GM23248 (cell line): Measurements from ENCODE around the gene SLC5A10. TPM values are rescaled to one million over a fixed set of nuclear protein-coding genes. Genes with fewer than 3 reads are reported as not detected.
"Not testable (repeated sequence)": the region's sequence is repeated elsewhere in the genome, so short reads cannot be mapped to it uniquely, and the experiment has no call there.

Source experiments
- DNase-seq: peaks from one replicate; pipeline ENCODE4 v3.0.0-alpha.2; 2015
- H2AFZ ChIP-seq: fragments of 200-600 bp; sonication (generic); 2 replicates; pipeline ENCODE4 v1.6.1; 2016; ENCODE audit warnings: antibody characterized with exemption
- H3F3A ChIP-seq: fragments of 200-600 bp; sonication (generic); 2 replicates; pipeline ENCODE4 v1.6.1; 2016; ENCODE audit warnings: mild to moderate bottlenecking, antibody characterized with exemption, mixed run types; ENCODE audit not compliant: insufficient read depth
- H3K27ac ChIP-seq: fragments of 200-600 bp; sonication (generic); 2 replicates; pipeline ENCODE4 v1.5.1; 2016; ENCODE audit warnings: mild to moderate bottlenecking
- H3K27me3 ChIP-seq: fragments of 200-600 bp; sonication (generic); replicated peaks from 2 replicates; pipeline ENCODE4 v1.6.1; 2016; ENCODE audit warnings: mild to moderate bottlenecking; ENCODE audit not compliant: insufficient read depth
- H3K36me3 ChIP-seq: fragments of 200-600 bp; sonication (generic); 2 replicates; pipeline ENCODE4 v1.6.1; 2016; ENCODE audit warnings: low read depth, mild to moderate bottlenecking
- H3K4me1 ChIP-seq: fragments of 200-600 bp; sonication (generic); 2 replicates; pipeline ENCODE4 v1.6.1; 2016; ENCODE audit warnings: mild to moderate bottlenecking; ENCODE audit not compliant: insufficient read depth
- H3K4me2 ChIP-seq: fragments of 200-600 bp; sonication (generic); one replicate; pipeline ENCODE4 v1.6.1; 2016; ENCODE audit warnings: mild to moderate bottlenecking; ENCODE audit not compliant: unreplicated experiment
- H3K4me3 ChIP-seq: fragments of 200-600 bp; sonication (generic); 2 replicates; pipeline ENCODE4 v1.5.1; 2016; ENCODE audit warnings: mild to moderate bottlenecking
- H3K79me2 ChIP-seq: fragments of 200-600 bp; sonication (generic); 2 replicates; pipeline ENCODE4 v1.6.1; 2016; ENCODE audit warnings: mild to moderate bottlenecking; ENCODE audit not compliant: insufficient read depth
- H3K9ac ChIP-seq: fragments of 200-600 bp; sonication (generic); 2 replicates; pipeline ENCODE4 v1.6.1; 2016; ENCODE audit warnings: mild to moderate bottlenecking
- H3K9me2 ChIP-seq: fragments of 200-600 bp; sonication (generic); 2 replicates; pipeline ENCODE4 v1.6.1; 2016; ENCODE audit warnings: mixed run types, mild to moderate bottlenecking, moderate library complexity; ENCODE audit not compliant: insufficient read depth
- H3K9me3 ChIP-seq: fragments of 200-600 bp; sonication (generic); one replicate; pipeline ENCODE4 v1.6.1; 2017; ENCODE audit warnings: low read depth
- H4K20me1 ChIP-seq: fragments of 200-600 bp; sonication (generic); 2 replicates; pipeline ENCODE4 v1.6.0; 2016; ENCODE audit not compliant: insufficient read depth
- EZH2 ChIP-seq: fragments of 200-600 bp; sonication (generic); IDR thresholded peaks from 2 replicates; pipeline ENCODE4 v1.6.1; 2018; ENCODE audit warnings: antibody characterized with exemption, mild to moderate bottlenecking; ENCODE audit not compliant: insufficient read depth, poor library complexity, severe bottlenecking
- EZH2phosphoT487 ChIP-seq: fragments of 200-600 bp; sonication (generic); IDR thresholded peaks from 2 replicates; pipeline ENCODE4 v1.6.1; 2018; ENCODE audit warnings: antibody characterized with exemption, moderate library complexity, mild to moderate bottlenecking, low read depth; ENCODE audit not compliant: insufficient read depth
- WGBS, 2 experiments: methylation state at CpG; one replicate each; pipeline ENCODE4 v1.1.6; 2015 to 2017; ENCODE audit warnings: low lambda C conversion rate in 2 of 2, low coverage in 1 of 2; ENCODE audit errors: missing lambda C conversion rate in 2 of 2; 5-methylcytosine and 5-hydroxymethylcytosine counted together
- in situ Hi-C: fragments of 300-500 bp; cut with MboI; formaldehyde crosslinking; loops from 2 replicates; pipeline ENCODE4 v1.15.0; 2020
- polyA plus RNA-seq: library from polyadenylated mRNA; unstranded; fragments of >200 nt; fragmentation: Nextera tagmentation; extraction: Ambion mirVana; gene quantifications from 2 replicates; pipeline ENCODE4 v1.2.1, GENCODE V29; 2016
- total RNA-seq: library from RNA; depleted of rRNA; stranded (reverse); fragments of >200 nt; shearing (Covaris generic); gene quantifications from 2 replicates; pipeline ENCODE4 v1.2.3, GENCODE V29; 2014

SLC5A10 gene
- total and polyA plus RNA-seq, 2 experiments from 2014 or later, result 0.10 TPM; not detected in 1

GRCh38 chr17:19022128-19022527 is 70.2 kb downstream of the SLC5A10 start:
- H3F3A ChIP-seq, result no peaks in the 10 kb centered on the region; the same call in 1 of the 2 replicates
- H3K9ac ChIP-seq, result no peak overlapping the region
- no peaks in the 10 kb centered on the region for H4K20me1 ChIP-seq
- H3K9me2 ChIP-seq, result no peaks in the 10 kb centered on the region
- H3K36me3 ChIP-seq, result no peaks in the 10 kb centered on the region
- in situ Hi-C loops, result no loop called here
- H3K9me3 ChIP-seq, result no peaks in the 10 kb centered on the region
- H3K27ac ChIP-seq, result no peak overlapping the region
- no peak for DNase-seq
- H3K79me2 ChIP-seq, result no peaks in the 10 kb centered on the region
- TF ChIP-seq EZH2phosphoT487 (no peak), EZH2 (no peak)
- no peaks in the 10 kb centered on the region for H3K27me3 ChIP-seq
- H2AFZ ChIP-seq, result no peak overlapping the region
- no peak overlapping the region for H3K4me2 ChIP-seq
- H3K4me1 ChIP-seq, result no peaks in the 10 kb centered on the region; the same call in 1 of the 2 replicates
- no peak overlapping the region for H3K4me3 ChIP-seq
- WGBS, 2 experiments, result 87 to 88% methylated on average over 5 of the region's 5 CpGs

- no peaks in the 10 kb centered on the region for H3K36me3 ChIP-seq
- no peaks in the 10 kb centered on the region for H3K9me2 ChIP-seq
- H3K4me3 ChIP-seq, result no peak overlapping the region
- no peak overlapping the region for H3K4me2 ChIP-seq
- no peak for DNase-seq
- no peak for TF ChIP-seq EZH2phosphoT487
- no peak for TF ChIP-seq EZH2
- 89 to 91% methylated on average over 6 of the region's 6 CpGs for WGBS, 2 experiments
- no peak overlapping the region for H3K27ac ChIP-seq
- H3K4me1 ChIP-seq, result no peaks in the 10 kb centered on the region; the same call in 1 of the 2 replicates
- no peaks in the 10 kb centered on the region; the same call in 1 of the 2 replicates for H3F3A ChIP-seq
- H2AFZ ChIP-seq, result no peak overlapping the region
- H3K79me2 ChIP-seq, result no peaks in the 10 kb centered on the region
- H3K27me3 ChIP-seq, result no peaks in the 10 kb centered on the region
- in situ Hi-C loops, result no loop called here
- no peaks in the 10 kb centered on the region for H3K9me3 ChIP-seq
- no peak overlapping the region for H3K9ac ChIP-seq
- H4K20me1 ChIP-seq, result no peaks in the 10 kb centered on the region
Observed at GRCh38 chr17:19022747-19023146, 70.8 kb downstream of the SLC5A10 start.

GRCh38 chr17:19023209-19023999 is 71.4 kb downstream of the SLC5A10 start:
- Histone ChIP-seq H3K9me3 (no peaks in the 10 kb centered on the region), H3K4me3 (no peak overlapping the region), H3K79me2 (no peaks in the 10 kb centered on the region), H3K4me2 (no peak overlapping the region), H3K27me3 (no peaks in the 10 kb centered on the region), H3F3A (no peaks in the 10 kb centered on the region; the same call in 1 of the 2 replicates), H2AFZ (no peak overlapping the region), H3K27ac (no peak overlapping the region), H3K9me2 (no peaks in the 10 kb centered on the region), H4K20me1 (no peaks in the 10 kb centered on the region), H3K4me1 (no peaks in the 10 kb centered on the region; the same call in 1 of the 2 replicates), H3K9ac (no peak overlapping the region), H3K36me3 (no peaks in the 10 kb centered on the region)
- no peak for TF ChIP-seq EZH2
- no peak for TF ChIP-seq EZH2phosphoT487
- in situ Hi-C loops, result no loop called here
- WGBS, 2 experiments, result 89 to 90% methylated on average over 9 of the region's 9 CpGs
- DNase-seq, result no peak

- H4K20me1 ChIP-seq, result no peaks in the 10 kb centered on the region
- WGBS, 2 experiments, result 72 to 74% methylated on average over 19 to 22 of the region's 22 CpGs
- peak; percentile 94 for DNase-seq
Observed at GRCh38 chr17:19024101-19025078, 72.4 kb downstream of the SLC5A10 start.

GRCh38 chr17:19028671-19029070 is 76.7 kb downstream of the SLC5A10 start:
- H2AFZ ChIP-seq, H3K4me3 ChIP-seq, in situ Hi-C loops, H3K27me3 ChIP-seq, H3F3A ChIP-seq, H3K9me3 ChIP-seq, H3K79me2 ChIP-seq, DNase-seq, H3K4me2 ChIP-seq, H3K9ac ChIP-seq, H4K20me1 ChIP-seq, H3K27ac ChIP-seq, H3K4me1 ChIP-seq, H3K9me2 ChIP-seq, H3K36me3 ChIP-seq: not testable (repeated sequence)
- no CpG with 5 or more reads among the region's 11 CpGs for WGBS, 2 experiments

More at GRCh38 chr17:19024101-19025078, 72.4 kb downstream of the SLC5A10 start:
- Histone ChIP-seq H2AFZ (no peak overlapping the region), H3K4me1 (no peaks in the 10 kb centered on the region; the same call in 1 of the 2 replicates), H3K4me3 (no peak overlapping the region), H3K9ac (no peak overlapping the region), H3F3A (no peaks in the 10 kb centered on the region; the same call in 1 of the 2 replicates), H3K9me2 (no peaks in the 10 kb centered on the region), H3K27ac (peak overlapping the region; percentile 58), H3K36me3 (no peaks in the 10 kb centered on the region), H3K27me3 (no peaks in the 10 kb centered on the region), H3K4me2 (peak overlapping the region; percentile 51), H3K79me2 (no peaks in the 10 kb centered on the region), H3K9me3 (no peaks in the 10 kb centered on the region)
- in situ Hi-C loops, result no loop called here
- TF ChIP-seq EZH2phosphoT487, result no peak

- Histone ChIP-seq H3K9ac (0 out of 2 replicates have a peak overlapping the region, but pooled peaks have one; percentile 36), H3K27ac (peak overlapping the region; percentile 49)
- H3K9me2 ChIP-seq, H3K9me3 ChIP-seq, H3K4me1 ChIP-seq, H3K36me3 ChIP-seq, H3K79me2 ChIP-seq, in situ Hi-C loops, H3K27me3 ChIP-seq, H3F3A ChIP-seq, H4K20me1 ChIP-seq, H2AFZ ChIP-seq, DNase-seq, H3K4me3 ChIP-seq, H3K4me2 ChIP-seq: not testable (repeated sequence)
- whole genome bisulfite sequencing, 2 experiments, result 0 to 6% methylated on average over 1 to 2 of the region's 5 CpGs
Observed at GRCh38 chr17:19029740-19030139, 77.8 kb downstream of the SLC5A10 start.
